GM19455 (cell line): Measurements from ENCODE around the gene TDRD10.
"Not testable (repeated sequence)": the region's sequence is repeated elsewhere in the genome, so short reads cannot be mapped to it uniquely, and the experiment has no call there.

Experiments
- ATAC-seq: cut with Tn5 transposase; IDR thresholded peaks from one replicate; pipeline ENCODE4 v1.9.1; 2021; ENCODE audit not compliant: unreplicated experiment

The TDRD10 gene

GRCh38 chr1:154478639-154479038 is 23.4 kb upstream of the TDRD10 start:
- no peak for ATAC-seq

DNA sequence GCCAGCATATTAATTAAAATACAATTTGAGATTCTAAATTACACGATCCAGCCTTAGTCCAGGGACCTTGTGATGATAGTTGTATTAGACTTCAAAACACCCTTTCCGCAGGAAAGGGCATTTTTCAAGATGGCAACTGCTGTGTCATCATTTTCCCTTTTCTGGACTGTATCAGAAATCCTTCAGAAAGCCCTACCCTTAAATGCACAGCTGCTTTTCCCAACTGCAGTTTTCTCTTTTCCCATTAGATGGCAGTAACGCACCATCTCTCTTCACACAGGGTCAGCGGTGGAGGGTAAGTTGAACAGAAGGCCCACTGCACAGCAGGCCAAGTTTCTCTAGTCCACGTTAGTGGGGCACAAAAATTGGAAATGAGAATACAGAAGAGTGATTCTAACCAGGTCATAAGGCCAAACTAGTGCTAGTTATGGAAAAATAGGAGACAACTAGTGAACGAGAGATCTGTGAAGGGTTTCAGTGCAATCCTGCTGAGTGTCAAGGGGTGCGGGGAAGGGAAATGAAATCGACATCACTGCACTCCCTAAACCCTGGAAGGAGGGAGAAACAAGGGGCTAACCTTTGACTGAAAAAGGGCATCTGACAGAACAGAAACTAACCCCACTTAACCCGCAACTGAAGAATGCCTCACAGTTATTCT is 22.1 kb upstream of the TDRD10 start:
- ATAC-seq: no peak

GRCh38 chr1:154481053-154481452 is 21.0 kb upstream of the TDRD10 start:
- ATAC-seq: no peak

DNA sequence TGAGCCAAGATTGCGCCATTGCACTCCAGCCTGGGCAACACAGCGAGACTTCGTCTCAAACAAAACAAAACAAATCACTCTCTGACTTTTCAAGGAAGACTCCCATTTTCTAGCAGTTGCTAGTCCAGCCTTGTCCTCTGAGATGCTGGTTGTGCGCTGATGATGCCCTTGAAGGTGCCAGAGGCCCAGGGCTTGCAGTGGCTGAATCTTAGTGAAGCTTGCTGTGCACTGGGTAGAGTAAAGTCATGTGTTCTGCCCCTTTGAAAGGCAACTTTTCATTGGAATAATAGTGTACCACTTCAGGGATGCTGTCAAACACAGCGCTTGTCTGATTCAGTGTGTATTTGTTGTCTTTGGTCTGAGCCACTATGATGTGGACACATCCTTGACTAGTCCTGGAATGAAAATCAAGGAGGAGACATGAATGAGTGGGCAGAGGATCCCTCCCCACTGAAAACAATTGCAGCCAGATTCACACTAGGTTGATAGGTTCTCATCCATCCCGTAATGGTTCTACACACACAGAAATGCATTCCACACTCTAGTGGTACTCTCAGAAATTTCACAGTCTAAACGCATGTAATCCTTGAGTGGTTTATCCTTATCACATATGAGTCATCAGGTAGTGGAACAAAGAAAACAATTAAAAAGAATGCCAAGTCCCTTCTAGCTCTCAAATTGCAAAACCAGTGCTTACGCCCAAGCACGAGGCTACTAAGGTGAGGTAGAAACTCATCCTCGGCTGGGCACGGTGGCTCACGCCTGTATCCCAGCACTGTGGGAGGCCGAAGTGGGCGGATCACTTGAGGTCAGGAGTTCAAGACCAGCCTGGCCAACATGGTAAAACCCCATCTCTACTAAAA is 17.8 kb upstream of the TDRD10 start:
- no peak for ATAC-seq

- ATAC-seq: no peak
Observed at GRCh38 chr1:154485106-154485505, 16.9 kb upstream of the TDRD10 start.

DNA sequence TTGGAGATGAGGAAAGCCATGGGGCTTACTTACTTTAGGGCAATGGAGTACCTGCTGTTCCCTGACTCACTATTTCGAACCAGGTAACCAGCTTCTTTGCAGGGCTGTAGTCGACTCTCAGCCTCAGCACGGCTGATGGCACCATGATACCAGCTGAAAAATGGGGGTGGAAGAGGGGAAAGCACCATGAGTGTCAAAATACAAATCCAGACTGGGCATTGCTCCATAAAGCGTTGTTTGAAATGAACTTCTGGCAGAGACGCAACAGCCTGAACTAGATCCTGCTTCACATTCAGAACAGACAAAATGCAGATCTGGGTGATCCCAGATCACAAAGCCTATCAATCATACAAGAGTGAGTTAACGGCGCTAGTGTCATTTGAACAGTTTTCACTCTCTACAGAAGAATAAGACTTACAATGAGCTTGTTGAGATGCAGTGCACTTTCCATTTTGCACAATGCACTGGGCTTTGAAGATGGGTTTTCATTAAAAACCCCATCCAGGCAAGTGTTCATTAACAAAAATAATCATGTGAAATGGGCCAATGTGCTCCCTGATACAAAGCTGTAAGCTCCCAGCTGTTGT is 16.0 kb upstream of the TDRD10 start:
- no peak for ATAC-seq

GRCh38 chr1:154486756-154487155 is 15.3 kb upstream of the TDRD10 start:
- ATAC-seq: not testable (repeated sequence)

DNA sequence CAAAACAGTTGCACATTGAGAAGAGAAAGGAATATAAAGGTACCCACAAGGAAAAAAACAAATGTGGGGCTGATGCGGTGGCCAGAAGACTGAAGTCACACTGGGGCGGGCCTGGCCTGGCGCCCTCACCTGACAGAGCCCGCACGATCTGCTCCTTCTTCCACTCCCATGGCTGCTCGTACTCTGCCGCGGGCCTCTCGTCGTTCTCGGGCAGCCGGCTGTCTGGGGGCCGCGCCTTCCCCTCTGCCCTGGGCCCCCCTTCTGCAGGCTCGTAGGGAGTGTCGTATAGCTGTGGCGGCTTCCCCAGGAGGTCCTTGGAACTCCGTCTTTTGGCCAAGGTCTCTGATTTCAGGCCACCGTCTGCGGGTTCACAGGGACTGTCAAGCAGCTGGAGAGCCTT is 13.1 kb upstream of the TDRD10 start:
- ATAC-seq: no peak

DNA sequence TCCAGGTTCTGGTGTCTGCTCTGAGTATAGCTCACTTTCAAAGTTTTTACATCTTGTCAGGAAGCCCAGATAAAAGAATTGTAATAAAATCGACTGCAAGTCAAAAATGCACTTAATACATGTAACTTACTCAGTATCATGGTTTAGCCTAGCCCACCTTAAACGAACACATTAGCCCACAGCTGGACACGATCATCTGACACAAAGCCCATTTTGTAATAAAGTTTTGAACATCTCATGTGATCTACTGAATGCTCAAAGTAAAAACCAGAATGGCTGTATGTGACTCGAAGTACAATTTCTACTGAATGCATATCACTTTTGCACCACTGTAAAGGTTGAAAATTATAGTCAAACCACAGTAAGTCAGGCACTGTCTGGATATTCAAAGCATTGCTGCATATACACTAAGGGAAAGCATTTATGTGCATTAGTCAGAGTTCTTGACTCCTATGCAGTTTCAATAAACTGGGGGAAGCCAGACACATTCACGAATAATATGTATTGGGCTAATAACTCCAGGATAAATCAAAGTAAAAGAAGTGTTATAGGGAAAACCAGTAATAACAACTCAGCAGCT is 12.2 kb upstream of the TDRD10 start:
- no peak for ATAC-seq

GRCh38 chr1:154490317-154490716 is 11.7 kb upstream of the TDRD10 start:
- no peak for ATAC-seq

DNA sequence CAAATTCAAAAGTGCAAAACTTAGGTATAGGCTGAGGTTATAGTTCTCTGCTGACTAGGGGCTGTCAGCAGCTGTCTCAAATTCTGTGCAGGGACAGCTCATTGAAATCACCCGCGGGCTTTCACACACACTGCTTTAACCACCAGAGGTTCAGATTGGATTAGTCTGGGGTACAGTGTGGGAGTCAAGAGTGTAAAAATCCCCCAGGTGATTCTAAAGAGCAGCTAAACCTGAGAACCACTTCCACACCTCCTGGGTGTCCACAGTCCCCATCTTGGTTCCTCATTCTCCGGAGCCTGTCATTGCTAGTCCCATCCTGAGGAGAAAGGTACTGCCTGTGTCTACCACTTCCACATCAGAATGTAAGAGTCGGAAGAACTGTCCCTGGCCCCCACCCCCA is 9.9 kb upstream of the TDRD10 start:
- ATAC-seq: no peak

DNA sequence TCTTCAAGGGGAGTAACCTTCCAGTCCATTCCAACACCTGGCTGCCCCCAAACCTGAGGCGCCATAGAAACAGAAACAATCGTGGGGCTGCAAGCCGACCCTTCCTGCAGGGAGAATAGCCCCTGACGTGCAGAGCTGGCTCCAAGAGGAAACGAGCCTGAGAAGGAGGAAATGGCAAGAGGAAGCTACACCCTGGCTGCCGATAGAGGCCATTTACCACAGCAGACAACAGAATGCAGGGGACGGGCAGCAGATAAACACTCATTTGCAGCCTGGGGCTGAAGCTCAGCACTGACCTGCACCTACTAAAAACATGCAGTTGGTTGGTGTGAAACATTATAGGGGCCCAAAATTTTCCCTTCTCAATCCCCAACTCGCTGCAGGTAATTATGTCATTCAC is 8.7 kb upstream of the TDRD10 start:
- no peak for ATAC-seq

DNA sequence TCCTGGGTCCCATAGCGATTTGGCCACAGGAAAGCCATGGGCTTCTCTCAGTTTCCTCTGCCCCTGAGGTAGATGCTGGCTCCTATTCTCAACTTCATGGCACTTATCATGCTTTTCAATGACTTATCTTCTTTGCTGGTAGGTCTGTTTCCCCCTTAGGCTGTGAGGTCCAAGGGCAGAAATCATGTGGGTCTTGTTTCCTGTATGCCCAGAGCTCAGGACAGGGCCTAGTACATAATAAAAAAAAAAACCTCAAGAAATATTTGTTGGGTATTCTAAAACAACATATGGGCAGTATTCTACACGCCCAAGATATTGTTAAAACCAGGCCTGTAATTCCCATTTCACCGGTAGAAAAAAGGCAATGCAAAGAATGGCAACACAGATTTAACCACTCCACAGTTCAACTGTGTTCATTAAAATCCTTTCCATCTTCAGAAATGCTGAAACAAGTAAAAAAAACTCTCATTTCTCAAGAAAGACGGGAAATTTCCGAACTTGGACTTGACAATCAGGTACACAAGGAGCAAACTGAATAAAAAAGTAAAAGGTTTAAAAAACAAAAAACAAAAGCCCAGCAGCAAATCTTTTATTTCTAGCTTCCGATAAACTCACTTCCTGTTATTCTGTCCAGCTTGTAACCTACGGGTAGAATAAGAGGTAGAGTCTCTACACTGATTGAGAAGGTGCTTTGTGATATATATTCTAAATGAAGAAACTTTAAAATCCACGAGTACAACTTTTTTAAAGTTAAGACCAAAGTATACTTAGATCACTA is 6.3 kb upstream of the TDRD10 start:
- ATAC-seq: no peak

- ATAC-seq: no peak
Observed at GRCh38 chr1:154496383-154496782, 5.6 kb upstream of the TDRD10 start.

DNA sequence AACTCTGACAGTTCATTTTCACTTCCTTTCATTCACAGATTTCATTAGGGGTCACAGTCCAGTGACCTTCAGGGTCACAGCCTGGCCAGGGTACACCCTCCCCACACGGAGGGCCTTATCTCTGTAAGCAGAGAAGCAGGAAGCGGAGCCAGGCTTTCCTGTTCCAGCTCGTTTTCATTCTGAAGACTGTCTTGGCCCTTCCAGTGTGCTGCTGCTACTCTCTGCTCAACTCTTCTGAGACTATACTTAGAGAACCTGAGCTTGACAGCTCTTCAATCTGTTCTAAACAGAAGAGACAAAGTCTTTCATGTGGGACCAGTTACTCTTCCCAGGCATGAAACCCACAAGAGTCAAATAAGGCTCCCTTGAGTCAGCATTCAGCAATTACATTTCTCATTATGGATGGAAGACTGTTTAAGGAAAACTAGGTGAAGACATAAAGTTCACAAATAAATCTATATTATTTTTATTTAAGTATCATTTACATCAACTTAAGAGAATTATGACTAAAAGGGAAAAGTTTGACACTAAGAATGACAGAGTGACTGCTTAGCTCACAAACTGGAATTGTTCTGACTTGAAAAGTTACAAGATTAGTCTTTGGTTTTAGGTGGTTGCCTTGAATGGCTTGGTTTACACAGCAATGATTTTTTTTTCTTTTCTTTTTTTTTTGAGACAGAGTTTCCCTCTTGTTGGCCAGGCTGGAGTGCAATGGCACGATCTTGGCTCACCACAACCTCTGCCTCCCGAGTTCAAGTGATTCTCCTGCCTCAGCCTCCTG is 4.8 kb upstream of the TDRD10 start:
- no peak for ATAC-seq

DNA sequence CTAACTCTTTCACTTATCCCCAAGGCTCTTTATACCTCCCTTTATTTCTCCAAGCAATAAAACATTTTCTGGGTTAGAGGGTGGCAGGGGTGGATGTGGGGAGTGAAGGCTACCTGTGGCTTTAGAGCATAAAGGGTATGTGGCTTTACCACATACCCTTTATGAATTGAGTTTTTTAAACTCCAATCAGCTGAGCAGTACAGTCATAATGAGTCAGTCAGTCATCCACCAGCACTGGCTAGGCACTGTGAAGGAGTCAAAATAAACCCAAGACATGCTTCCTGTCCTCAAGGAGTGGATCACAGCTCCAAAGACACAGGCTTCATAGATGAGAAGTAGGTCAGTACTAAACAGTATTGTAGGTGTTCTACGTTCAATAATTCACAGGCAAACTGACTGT is 2.6 kb upstream of the TDRD10 start:
- no peak for ATAC-seq

DNA sequence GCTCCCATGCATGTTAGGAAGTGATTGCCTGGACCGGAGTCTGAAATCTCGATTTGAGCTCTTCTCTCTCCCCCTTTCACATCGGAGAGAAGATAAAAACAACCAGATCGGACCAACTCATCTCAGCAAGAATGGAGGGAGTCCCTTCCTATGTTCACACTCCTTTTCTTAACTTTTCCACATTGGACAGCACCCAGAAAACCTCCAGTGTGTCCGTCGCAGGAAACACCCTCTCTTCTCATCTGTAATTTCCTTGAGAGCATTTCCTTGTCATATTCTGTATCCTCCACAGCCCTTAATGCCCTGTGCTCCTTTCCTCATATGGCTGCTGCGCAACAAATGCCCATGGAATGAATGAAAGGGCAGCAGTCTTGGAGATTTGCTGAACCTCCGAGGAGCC is 1.5 kb upstream of the TDRD10 start:
- no peak for ATAC-seq

DNA sequence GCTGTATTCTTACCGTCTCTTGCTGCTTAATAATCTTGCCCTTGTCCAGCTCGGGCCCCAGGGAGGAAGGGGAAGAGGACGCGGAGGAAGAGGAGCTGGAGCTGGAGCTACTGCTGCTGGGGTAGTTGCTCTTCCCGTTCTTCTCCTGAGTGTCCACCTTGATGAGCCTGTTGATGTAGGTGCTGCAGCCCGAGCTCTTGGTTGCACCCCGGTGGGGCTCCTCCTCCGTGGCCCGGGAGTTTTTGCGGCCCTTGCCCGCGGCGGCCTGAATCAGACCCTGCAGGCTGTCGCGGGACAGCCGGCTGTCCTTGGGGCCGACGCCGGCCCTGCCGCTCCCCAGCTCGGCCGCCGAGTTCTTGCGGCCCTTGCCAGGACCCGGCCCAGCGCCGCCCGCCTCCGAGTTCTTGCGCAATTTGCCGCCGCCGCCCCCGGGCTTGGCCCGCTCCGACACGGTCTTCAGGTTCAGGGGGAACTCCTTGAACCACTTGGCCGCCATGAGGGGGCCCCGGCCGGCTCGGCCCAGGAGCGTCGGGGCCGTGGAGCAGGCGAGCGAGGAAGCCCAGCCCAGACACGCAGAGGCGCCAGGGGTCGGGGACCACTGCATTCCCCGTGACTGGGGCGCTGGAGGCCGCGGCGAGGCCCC is 475 bp upstream of the TDRD10 start:
- no peak for ATAC-seq

GRCh38 chr1:154502744-154503115 is 711 bp downstream of the TDRD10 start:
- no peak for ATAC-seq

- no peak for ATAC-seq
Observed at GRCh38 chr1:154503898-154504297, 1.9 kb downstream of the TDRD10 start.
